DMS53 treated with DMSO at 0.1 percent for 48 hours (cell line): Measurements from ENCODE around the gene MSH4.
A peak's percentile ranks its signal among the peaks of the same experiment; 100 is the strongest.
"Not testable (repeated sequence)": the region's sequence is repeated elsewhere in the genome, so short reads cannot be mapped to it uniquely, and the experiment has no call there.

Experiments
- DNase-seq: peaks from one replicate; lab custom pipeline; 2025; ENCODE audit not compliant: unreplicated experiment; lab: John Stamatoyannopoulos, UW

The MSH4 gene

DNA sequence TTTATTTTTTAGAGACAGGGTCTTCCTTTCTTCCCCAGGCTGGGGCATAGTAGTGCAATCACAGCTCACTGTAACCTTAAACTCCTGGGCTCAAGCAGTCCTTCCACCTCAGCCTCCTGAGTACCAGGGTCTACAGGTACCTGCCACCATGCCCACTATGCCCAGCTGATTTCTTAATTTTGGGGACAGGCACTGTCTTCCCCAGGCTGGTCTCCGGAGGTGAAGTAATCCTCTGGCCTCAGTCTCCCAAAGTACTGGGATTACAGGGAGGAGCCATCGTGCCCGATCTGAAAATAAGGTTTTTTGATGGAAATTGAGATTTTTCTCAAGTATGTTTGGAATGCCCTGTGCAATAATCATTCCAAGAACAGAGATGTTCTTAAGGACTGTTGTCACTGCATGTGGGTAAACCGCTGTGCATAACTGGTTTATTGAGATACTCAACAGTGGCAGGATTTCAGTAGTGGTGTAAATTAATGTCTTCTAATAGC lies 934 bp upstream of the MSH4 start:
- no peak for DNase-seq

DNA sequence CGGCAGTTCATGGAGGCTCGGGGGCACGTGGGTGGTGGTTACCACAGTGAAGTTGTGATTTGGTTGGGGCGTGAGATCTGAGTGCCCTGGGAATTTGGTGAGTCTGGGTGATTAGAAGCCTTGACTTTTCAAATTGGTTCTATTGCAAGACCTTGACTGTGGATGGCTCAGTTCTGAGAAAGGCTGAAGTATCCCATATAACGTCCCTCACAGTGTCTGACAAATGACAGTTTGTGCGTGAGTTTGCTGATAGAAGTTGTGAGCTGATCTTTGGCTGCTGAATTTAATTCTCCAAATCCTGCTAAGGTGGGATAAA lies 549 bp downstream of the MSH4 start:
- DNase-seq, result no peak

DNA sequence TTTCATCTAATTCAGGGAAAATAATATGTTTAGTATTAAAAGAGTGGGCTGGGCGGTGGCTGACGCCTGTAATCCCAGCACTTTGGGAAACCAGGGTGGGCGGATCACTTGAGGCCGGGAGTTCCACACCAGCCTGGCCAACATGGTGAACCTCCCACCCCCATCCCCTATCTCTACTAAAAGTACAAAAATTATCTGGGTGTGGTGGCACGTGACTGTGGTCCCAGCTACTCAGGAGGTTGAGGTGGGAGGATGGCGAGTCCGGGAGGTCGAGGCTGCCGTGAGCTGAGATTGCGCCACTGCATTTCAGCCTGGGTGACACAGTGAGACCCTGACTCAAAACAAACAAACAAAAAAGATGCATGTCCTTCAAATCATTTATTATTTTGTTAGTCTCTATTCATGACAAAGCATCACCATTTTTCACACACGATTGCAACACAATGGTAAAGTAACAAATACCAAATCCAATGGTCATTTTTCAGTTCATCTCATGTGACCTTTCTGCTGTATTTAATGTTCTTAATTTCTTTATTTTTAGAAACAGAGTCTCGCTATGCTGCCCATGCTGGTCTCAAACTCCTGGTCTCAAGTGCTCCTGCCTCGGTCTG lies 1.0 kb downstream of the MSH4 start:
- DNase-seq, result no peak

- DNase-seq, result not testable (repeated sequence)
Observed at GRCh38 chr1:75801480-75801879, 4.8 kb downstream of the MSH4 start.

DNA sequence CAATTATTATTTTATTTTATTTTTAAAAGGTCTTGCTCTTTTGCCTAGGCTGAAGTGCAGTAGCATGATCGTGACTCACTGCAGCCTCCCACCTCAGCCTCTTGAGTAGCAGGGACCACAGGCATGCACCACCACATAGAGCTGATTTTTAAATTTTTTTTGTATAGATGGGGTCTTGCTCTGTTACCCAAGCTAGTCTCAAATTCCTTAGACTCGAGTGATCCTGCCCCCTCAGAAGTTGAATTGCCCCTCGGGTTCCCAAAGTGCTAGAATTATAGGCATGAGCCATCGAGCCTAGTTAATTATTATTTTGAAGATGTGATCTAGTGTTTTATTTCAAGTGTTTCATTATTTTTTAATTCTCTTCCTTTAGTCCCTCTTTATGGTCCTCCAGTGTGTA lies 12.2 kb downstream of the MSH4 start:
- no peak for DNase-seq

- DNase-seq, result not testable (repeated sequence)
Observed at GRCh38 chr1:75810113-75810512, 13.4 kb downstream of the MSH4 start.

GRCh38 chr1:75811211-75811981 lies 14.7 kb downstream of the MSH4 start:
- DNase-seq, result no peak

DNA sequence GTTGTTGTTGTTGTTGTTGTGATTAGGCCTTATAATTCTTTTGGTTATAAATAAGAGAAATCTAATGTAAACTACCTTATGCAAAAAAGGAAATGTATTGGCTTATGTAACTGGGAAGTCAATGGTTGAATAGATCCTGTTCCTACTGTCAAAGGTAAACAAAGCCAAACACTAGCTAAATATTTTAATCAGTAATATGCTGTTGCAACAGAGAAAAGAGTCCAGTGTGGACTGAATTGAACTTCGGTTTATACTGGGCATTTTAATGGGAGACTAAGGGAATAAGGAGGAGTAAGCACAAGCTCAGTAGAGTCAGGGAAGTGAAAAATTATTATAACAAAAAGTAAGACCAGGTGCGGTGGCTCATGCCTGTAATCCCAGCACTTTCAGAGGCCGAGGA lies 15.4 kb downstream of the MSH4 start:
- no peak for DNase-seq

DNA sequence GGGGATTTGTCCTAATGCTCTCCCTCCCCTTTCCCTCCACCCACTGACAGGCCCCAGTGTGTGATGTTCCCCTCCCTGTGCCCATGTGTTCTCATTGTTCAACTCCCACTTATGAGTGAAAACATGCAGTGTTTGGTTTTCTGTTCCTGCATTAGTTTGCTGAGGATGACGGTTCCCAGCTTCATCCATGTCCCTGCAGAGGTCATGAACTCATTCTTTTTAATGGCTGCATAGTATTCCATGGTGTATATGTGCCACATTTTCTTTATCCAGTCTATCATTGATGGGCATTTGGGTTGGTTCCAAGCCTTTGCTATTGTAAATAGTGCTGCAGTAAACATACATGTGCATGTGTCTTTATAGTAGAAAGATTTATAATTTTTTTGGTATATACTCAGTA lies 26.9 kb downstream of the MSH4 start:
- not testable (repeated sequence) for DNase-seq

DNA sequence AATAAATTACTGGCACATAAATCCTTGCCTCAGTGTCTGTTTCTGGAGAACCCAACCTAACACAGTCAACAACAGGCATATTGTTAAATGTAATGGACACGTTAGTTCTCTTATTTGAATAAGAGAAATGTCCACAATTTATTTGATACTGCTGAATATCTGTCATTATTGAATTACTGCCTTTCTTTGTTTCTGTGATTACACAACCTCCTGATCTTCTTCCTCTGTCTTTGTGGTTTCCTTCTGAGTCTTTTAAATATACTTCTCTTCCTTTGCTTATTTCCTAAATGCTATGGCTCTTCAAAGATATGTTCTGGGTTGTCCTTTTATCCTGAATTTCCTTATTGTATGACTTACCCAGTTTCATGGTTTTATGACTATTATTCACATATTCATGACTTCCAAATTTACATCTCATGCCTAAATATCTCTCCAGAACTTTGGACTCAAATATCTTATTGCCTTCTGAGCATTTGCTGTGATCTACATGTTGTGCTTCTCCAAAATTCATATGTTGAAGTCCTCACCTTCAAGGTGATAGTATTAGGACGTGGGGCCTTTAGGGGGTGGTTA lies 39.9 kb downstream of the MSH4 start:
- no peak for DNase-seq

GRCh38 chr1:75838079-75838478 lies 41.4 kb downstream of the MSH4 start:
- no peak for DNase-seq

DNA sequence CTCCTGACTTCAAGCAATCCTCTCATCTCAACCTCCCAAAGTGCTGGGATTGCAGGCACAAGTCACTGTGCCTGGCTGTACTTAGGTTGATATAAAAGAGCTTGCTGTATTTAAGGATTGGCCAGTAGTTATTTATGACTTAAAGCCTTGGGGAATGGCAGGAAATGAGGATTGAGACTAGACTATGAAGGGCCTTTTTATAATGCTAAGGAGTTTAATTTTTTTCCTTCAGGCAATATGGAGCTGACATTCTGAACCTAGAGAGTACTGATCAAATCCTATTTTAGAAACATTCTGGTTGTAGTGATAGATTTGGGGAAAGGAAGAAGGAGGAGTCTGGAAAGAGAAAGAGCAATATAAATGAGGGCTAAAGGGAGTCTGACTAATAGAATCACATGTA lies 44.7 kb downstream of the MSH4 start:
- no peak for DNase-seq

- no peak for DNase-seq
Observed at GRCh38 chr1:75845576-75845975, 48.9 kb downstream of the MSH4 start.

DNA sequence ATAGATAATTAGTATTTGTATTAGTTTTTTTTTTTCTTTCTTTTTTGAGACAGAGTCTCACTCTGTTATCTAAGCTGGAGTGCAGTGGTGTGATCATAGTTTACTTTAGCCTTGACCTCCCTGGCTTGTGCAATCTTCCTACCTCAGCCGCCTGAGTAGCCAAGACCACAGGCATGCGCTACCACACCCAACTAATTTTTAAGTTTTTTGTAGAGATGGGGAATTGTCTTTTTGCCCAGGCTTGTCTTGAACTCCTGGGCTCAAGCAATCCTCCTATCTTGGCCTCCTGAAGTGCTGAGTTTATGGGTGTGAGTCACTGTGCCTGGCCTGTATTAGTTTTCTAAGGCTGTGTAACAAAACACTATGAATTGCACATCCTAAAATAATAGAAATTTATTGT lies 58.3 kb downstream of the MSH4 start:
- DNase-seq, result no peak

DNA sequence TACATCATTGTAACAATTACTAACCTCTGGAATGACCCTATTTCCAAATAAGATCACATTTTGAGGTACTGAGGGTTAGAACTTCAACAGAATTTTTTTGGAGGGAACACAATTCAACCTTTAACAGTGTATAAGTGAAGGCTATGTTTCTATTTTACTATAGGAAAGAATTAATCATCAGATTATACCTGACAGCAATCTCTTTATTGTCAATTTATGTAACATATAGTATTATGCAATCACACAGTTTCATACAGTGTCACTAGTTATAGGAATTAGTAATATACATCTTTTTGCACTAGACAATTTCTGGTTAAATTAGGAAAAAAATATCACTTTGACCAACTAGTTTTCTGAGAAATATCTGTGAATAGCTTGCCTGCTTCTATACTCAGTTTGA lies 59.1 kb downstream of the MSH4 start:
- no peak for DNase-seq

- no peak for DNase-seq
Observed at GRCh38 chr1:75861831-75862230, 65.1 kb downstream of the MSH4 start.

- DNase-seq, result no peak
Observed at GRCh38 chr1:75870951-75871350, 74.3 kb downstream of the MSH4 start.

- DNase-seq, result no peak
Observed at GRCh38 chr1:75879985-75880384, 83.3 kb downstream of the MSH4 start.

DNA sequence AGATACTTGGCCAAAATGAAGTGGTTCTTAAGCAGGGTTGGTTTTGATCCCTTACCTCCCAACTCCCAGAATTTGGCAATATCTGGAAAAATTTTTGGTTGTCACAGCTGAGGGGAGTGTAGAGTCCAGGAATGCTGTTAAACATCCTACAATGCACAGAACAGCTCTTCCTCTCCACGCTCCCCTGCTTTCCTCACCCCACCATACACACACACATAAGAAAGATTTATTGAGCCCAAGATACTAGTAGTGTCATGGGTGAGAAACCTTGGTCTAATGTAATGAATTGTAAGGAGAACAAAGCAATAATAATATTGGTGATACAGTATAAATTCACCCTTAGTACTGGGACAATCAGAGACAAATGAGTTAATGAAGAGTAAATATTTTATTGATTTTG lies 87.8 kb downstream of the MSH4 start:
- no peak for DNase-seq

DNA sequence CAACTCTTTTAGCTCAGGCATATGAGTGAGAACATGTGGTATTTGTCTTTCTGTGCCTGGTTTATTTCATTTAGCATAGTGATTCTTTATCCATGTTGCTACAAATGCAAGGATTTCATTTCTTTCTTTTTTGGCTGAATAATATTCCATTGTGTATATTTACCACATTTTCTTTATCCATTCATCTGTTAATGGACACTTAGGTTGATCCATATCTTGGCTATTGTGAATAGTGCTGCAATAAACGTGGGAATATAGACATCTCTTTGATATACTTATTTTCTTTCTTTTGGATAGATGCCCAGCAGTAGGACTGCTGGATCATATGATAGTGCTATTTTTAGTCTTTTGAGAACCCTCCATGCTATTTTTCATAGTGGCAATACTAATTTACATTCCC lies 104.7 kb downstream of the MSH4 start:
- DNase-seq, result no peak

DNA sequence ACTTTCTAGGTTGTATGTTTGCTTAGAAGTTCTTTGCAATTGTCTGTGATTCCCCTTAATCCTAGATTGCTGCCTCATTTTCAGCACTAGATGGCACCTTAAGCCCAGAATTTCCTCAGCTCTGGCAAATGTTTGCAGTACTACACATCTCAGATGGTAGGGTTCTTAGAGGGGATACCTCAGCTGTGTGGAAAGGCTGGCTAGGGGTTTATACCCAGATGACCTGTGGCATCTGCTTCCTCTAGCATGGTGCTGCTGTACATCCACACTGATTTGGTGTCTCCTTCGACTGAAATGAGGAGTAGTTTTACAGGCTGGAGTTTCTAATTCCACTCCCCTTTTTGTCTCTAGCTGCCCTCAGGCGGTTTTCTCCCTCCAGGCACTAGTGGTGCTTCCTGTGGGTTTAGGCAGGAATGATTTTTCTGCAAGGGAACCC lies 112.1 kb downstream of the MSH4 start:
- peak; percentile 47 for DNase-seq

DNA sequence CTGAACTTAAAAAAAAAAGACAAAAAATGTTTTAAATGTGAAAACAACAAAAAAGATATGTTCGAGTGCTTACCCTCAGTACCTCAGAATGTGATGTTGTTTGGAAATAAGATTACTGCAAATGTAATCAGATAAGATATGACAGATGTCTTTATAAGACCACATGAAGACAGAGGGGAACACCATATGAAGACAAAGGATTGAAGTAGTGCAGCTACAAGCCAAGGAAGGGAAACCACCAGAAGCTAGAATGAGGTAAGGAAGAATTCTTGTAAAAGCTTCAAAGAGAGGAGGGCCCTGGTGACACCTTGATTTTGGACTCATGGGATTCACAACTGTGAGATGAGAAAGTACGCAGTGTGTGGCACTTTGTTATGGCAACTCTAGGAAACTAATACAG lies 120.2 kb downstream of the MSH4 start:
- no peak for DNase-seq

DNA sequence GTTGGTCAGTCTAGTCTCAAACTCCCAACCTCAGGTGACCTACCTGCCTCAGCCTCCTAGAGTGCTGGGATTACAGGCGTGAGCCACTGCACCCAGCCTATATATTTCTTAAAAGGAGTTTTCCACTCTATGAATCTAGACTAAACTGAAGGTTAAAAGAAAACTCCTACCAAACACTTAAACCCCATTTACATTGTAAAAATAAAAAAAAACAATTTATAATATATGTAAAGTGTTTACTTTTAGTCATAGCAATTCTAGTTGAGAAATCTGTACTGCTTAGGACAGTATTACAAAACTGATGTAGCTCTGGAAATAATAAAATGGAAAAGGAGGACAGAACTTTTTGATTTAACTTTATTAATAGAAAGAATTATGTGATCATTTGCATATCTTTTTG lies 126.0 kb downstream of the MSH4 start:
- no peak for DNase-seq
